DMS114 treated with DMSO at 0.1 percent for 48 hours (cell line): ENCODE measurements around the gene LRMDA.

Experiments used
- DNase-seq: peaks from one replicate; lab custom pipeline; 2025; ENCODE audit not compliant: unreplicated experiment; lab: John Stamatoyannopoulos, UW

Gene LRMDA

DNA sequence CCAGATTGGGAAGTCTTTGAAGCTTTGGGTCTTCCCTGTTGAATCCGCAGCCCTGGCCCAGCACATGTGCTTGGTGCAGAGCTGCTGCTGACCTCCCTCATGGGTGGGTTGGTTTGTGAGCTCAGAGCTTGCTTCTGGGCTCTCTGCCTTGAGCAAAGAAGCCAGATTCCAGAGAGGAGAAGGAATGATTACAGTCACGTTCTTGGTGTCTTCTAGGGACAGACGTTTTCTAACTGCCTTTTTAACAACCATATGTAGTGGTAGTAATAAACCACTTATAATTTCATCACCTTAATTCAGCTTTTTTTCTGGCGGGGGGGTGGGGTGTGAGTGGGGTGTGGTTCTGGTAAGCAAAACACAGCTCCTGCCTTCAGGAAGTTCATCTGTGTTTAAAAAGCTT is 39.5 kb downstream of the LRMDA start:
- DNase-seq, result no peak

DNA sequence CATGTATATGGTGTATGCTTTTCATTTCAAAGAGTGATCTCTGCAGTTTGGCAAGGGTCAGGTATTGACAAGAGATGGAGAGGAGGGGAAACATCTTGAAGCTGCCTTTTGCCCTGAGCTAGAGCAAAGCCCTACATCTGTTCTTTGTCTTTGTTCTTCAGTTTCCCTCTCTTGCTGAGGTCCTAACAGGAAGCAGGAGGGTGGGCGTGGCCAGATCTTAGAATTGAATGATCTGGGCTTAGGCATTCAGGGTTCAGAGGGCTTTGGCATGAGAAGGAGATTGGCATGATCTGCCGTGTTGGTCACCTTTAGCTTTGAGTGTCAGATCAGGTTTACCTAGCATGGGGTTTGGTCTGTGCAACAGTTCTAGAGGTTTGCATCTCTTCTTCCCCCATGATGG is 41.3 kb downstream of the LRMDA start:
- no peak for DNase-seq

DNA sequence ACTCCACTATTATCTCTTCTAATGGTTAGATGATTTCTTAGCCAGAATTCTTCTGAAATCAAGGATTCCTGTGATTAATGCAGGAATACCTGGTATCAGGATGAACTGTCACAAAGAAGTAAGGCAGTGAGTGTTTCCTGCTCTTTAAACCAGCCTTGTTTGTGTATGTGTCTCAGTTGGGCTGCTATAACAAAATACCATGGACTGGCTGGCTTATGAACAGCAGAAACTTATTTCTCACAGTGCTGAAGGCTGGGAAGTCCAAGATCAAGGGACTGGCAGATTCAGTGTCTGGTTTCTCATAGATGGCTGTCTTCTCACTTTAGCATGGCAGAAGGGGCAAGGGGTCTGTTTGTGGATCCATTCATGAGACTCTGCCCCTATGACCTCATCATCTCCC is 42.7 kb downstream of the LRMDA start:
- DNase-seq, result no peak

DNA sequence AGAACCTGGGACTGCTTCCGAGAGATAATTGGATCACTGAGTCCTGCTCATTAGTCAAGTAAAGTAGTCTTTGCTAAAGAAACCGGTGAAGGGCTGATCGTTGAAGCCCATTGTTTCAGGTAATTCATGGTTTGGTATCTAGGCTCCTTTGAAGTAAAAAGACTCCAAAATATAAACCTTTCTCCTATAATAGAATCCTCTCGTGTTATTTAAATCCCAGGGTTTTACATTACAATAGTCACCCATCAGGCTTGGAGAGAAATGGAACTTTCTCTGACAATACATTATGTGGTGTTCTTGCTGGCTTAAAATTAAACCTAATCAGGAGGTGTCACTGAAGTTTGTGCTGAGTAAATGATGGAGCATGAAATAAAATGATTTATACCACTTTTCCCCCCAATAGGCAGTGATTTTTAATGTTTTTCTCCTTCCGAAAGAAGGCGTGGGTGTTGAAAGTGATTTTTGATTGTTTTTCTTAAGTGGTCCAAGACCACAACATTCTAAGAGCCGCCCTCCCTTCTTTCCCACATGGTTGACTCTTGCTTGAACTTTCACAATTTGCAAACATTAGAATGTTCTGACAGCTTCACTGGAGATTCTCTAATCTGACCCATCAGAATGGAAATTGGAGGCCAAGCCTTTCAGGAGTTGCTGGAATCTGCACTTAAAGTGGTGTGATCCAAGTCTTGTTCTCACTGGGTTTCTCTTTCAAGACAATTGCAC is 44.2 kb downstream of the LRMDA start:
- DNase-seq, result no peak

DNA sequence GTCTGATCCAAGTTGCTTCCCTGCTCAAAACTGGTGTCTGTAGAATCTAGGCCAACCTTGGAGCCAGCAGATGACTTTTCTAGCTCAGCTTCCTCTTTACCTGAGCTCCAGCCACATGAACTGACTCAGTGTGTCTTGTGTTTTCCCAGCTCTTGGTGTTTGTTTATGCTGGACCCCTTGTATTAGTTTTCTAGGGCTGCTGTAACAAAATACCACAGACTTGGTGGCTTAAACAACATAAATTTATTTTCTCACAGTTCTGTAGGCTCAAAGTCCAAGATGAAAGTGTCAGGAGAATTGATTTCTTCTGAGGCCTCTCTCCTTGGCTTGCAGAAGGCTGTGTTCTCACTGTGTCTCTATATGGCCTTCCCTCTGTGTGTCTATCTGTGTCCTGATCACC is 45.1 kb downstream of the LRMDA start:
- no peak for DNase-seq

DNA sequence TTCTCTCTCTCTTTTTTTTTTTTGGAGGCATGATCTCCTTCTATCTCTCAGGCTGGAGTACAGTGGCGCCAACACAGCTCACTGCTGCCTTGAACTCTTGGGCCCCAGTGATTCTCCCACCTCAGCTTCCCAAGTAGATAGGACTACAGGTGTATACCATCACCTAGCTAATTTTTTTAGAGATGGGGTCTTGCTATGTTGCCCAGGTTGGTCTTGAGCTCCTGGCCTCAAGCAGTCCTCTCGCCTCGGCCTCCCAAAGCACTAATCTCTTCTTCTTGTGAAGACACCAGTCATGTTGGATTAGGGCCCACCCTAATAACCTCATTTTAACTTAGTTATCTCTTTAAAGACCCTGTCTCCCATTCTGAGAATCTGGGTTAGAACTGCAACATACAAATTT is 45.6 kb downstream of the LRMDA start:
- DNase-seq, result no peak

DNA sequence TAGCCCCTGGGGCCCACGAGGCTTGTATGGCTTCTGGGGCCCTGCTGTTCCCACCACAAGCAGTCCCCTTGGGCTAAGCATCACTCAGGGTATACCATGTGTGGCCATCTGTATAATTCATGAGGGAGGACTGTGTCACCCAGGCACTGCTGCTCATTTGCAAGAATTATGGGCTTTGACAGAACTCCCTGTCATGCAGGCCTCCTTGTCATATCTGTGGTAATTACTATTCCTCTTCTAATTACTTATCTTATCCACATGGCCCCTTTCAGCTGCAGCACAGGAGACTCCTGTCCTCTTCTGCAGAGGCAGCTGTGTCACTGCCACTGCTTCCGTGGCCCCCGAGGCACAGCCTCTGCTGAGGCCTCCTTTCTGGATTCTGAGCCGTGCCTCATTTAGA is 46.3 kb downstream of the LRMDA start:
- no peak for DNase-seq

DNA sequence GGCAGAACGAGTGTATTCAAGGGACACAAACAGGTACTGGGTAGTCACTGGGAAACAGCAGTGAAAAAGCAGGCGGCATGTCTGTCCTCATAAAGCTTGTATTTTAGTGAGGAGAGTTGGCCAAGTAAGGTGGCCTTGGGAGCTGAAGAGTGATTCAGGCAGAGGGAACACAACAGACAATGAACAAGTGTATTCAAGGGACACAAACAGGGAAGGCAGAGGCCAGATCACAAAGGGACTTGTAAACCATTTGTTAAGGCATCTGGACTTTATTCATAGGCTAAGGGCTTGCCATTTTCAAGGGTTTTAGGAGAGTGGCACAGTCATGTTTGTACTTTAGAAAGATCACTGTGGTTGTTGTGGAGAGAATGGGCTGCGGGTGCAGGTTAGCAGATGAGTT is 49.0 kb downstream of the LRMDA start:
- no peak for DNase-seq

DNA sequence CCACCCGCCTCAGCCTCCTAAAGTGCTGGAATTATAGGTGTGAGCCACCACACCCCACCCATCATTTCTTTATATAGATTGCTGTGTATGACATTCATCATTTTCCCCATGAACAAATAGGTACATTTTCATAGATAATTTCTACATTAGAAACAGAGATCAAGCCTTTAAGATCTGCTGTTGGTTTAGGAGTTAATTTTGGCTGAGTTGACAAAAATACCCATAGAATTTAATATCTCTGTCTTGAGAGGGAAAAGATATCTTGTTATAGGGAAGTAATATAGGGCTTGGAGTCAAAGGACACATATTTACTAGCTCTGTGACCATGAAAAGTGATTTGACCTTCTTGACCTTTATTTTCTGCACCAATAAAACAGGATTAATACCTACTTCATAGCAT is 51.8 kb downstream of the LRMDA start:
- no peak for DNase-seq

DNA sequence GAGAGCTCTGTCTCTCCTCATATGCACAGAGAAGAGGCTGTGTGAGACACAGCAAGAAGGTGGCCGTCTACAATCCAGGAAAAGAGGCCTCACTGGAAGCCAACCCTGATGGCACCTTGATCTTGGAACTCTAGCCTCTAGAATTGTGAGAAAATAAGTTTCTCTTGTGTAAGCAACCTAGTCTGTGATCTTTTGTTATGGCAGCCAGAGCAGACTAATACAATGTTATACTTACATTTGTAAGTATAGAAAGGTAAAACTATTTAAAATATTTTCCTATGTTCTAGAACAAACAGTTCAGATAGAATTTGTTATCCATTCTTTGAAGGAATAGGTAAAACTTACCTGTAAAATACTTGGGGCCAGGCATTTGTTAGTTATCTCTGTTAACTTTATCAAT is 53.3 kb downstream of the LRMDA start:
- no peak for DNase-seq

DNA sequence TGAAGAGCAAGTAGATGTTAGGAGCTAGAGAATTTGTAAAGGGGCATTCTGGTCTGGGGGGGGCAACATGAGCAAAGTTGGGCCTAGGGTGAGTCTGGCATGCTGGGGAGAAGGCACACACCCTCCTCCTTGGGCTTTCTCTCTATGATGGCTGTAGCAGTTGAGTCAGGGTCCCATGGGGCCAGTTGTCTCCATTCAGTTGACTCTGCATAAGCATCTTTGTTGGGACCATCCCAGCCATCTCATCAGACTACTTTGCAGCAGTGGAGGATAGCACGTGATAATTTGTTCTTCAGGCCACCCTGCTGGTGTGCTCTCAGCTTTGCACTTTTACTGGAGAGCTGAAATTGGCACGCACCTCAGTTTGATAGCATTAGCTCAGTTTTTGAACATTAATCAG is 55.2 kb downstream of the LRMDA start:
- DNase-seq, result no peak

DNA sequence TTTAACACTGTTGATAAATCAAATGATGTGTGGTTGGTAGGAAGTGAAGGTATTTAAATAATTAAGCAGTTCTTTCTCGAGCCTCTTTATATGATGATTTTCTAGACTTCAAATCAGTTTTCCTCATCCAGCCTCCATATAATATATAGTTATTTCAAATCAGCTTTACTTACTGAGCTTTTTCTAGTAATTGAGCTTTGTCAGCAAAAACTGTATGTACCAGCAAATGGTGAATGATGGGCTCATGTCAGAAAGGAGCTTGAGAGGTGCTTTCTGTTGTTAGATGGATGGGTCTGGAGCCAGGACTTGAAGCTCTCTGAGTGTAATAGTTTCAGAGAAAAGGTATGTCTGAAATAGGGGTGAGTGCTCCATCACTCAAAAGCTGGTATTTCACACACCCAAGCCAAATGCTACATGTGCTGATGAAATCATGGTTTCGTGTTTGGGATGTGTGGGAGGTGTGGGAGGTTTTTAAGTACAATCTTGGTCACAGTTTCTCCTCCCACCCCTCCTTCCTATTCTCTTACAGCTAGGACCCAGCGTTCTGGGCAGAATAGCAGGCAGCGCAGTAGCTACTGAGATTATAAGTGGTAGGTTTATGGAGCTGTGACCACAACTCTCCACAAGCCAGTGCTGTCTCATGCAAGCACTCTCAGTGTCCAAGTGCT is 55.8 kb downstream of the LRMDA start:
- DNase-seq, result no peak

DNA sequence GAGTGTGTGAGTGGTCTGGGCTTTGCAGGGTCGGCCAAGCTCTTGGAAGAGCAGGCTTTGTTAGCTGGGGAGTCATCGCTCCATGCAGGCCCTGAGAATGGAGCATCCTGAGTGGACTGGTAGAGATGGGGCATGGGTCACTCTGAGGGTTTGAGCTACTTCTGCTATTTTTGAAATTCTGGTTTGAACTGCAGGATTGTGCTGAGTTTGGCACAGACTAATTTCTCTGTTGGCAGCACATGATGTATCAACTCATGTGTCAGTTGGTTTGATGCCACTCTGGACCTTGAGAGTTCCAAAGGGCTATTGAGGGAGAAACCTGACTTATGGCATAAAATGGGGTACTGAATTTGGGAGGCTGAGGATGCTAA is 56.3 kb downstream of the LRMDA start:
- no peak for DNase-seq

DNA sequence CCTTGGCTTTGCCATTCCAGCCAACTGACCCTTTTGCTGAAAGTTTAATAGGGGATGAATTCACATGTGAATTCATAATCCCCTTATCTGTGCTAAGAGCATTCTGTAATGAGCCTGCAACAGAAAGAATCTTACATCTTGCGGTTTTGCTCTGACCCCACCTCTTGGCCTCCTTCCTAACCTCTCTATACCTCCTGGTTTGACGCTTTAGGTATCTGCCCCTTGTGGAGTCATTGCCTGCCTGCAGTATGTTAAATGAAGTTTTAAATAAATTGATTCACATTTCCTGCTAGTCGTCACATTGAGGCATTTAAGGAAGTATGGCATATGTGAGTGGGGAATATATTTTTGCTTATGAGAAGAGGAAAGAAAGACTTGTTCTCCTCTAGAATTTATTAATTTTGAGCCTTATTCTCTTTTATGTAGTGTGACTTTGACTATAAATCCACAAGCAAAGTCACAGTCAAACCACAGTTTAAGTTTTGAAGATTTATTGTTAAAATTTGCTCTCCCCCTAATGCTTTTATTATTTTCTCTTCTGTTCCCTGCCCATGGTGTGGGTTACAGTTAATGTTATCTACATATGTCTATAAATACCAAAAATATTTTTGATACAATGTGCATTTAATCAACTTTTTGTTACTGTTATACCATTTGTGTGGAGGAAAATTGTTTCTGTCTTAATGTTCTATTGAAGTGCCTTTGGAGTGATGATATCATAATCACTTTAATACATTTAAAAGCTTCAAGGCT is 60.9 kb downstream of the LRMDA start:
- DNase-seq, result no peak

DNA sequence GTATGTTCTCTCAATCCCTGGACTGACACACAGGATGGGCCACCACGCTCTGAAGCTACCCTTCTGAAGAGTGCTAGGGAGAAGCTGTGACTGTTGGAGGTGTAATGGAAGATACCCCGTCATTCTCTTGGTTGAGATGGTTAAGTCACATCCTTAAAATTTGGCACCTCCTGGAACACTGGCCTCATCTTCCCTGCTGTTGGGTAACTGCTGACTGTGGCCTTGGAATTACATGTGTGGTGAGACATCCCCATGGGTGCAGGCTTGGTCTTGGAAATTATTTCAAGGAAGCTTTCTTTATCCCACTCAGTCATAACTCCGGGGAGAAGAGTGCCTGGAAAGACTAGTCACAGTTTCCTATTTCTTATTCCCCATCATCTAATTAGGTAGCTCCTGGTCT is 62.0 kb downstream of the LRMDA start:
- no peak for DNase-seq

DNA sequence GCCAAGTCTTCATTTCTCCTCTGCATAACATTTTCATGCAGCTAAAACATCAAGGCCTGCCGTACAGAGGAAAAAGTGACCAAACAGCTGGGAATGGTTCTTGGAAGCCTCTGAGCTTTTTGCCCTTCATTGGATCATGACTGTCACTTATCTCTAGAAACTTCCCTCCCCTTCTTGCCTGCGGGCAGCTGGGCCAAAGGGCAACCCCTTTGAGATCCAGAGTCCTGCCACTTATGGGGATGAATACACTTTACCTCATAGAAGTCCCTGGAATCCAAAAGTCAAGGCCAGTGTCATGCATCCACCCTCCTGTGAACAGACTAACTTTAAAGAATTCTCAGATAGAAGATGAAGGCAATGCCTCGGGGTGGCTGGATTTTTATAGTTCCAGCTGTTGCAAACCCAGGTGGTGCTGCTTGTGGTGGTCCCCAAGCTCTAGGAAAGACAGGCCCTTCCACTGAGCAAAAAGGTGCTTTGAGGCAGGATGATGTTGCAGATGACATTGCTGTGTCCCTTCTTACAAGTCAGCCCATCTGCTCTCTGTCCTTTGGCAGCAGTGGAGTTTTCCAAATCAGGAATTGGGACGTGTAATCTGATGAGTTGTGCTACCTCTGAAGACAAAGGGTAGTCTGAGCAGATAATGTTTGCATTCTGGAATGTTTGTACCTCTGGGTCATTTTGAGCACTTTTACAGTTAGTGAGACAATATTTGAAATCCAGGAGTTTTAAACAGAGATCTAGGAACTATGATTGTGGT is 64.2 kb downstream of the LRMDA start:
- DNase-seq, result no peak

DNA sequence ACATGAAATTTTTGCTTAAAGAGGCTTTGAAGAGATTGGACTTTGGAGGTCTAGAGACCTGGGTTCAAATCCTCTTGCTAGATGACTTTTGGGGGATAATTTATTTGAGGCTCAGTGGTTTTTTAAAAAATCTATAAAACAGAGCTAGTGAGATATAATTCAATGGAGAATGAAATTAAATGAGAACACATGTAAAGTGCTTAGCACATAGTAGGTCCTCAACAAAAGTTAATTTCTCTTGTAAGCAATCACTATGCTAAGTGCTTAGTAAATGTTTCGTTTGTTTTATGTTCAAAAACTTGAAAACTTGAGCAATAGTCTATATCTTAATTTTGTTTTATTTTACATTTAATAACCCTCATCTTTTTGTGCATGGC is 64.8 kb downstream of the LRMDA start:
- DNase-seq, result no peak

DNA sequence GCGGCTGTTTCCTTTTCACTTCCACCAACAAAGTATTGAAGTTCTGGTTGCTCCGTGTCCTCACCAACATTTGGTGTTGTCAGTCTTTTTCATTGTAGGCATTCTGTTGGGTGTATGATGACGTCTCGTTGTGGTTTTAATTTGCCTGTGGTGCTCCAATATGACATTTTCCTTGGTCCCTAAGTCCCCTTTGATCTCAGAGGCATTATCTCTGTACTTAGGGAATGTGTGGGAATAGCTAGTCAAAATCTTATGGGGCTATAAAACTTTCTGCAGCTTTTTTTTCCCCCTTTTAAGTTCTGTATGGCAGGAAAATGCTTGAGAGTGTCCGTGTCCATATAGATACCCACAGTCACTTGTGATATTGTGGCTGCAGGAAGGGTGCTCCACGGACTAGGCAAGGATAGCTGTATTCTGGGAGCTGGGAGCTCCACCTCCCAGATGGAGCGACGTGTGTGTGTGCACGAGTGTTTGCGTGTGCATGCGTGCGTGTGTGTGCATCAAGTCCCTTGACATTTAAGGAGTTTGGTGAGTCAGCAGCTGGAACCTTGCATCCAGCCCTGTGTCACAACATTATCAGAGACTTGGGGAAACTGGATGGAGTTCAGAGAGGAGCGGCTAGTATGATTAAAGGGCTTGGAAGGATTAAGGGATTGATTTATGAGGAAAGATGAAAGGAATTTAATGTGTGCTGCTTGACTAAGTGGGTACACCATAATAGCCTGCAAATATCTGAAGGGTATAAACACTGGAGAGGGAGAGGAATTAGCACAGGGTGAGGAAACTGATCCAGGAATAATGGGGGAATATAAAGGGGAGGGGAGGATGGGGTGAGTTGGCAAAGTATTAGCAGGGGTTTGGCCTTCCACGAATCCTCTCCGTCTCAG is 66.8 kb downstream of the LRMDA start:
- DNase-seq, result no peak

DNA sequence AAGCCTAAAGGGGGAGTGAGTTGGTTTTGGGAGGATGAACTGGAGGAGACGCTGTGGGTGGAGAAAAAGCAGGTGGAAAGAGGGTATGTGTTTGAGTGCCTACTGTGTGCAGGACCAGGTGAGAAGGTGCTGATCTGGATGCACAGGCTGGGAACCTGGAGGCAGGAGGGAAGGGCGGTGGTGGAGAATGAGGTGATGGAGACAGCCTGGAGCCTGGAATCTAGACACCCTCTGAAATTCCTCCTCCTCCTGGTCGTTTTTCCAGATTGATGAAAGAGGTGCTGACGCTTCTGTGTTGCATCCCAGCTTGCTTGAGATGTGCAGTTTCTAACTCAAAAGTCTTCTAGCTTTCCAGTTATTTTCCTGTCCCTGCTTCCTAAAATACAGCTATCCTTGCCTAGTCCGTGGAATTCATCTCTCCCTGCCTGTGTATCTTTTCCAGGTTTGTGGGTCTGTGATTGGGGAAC is 67.5 kb downstream of the LRMDA start:
- DNase-seq, result no peak

DNA sequence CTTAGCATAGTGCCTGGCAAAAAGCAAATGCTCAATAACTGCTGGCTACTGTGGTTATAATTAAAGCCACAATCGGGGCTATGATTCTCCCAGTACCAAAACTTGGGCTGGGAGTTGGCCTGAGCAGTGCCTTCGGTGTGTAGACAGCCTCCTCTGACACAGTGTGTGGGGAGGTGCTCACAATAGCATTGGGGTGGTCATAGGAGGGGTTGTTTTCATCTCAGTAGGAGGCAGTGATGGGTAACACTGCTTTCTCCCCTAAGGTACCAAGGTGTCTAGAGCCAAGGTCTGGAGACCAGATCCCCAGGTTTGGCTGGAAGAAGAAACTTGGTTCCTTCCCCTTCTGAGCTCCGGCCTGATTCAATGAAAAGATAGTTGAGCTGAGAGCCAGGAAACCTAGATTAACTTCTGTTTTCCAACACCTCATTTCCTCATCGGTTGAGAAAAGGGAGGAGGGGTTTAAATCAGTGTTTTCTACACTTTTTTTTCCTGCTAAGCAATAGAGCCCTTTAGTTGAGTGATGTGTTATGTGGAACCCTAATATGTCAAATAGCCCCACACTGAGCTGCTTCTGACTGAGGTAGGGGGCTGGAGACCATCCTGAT is 68.2 kb downstream of the LRMDA start:
- DNase-seq, result no peak
